Activated naive CD4-positive, alpha-beta T cell treated with anti-CD3 and anti-CD28 coated beads, Interleukin-2, amount 10 ng/mL, durations not matched to agents 7 days and 5 days (primary cell): ENCODE measurements around the gene NECAB2.
A peak's percentile ranks its signal among the peaks of the same experiment; 100 is the strongest.

Experiments
- CTCF ChIA-PET: fragments of 350-600 bp; sonication (Branson Sonifier 250); formaldehyde crosslinking; loops from one replicate; lab custom pipeline; 2021; ENCODE audit warnings: antibody characterized with exemption; lab: Charles Lee
- DNase-seq: peaks from one replicate; pipeline ENCODE4 v3.0.0-alpha.2; 2020
- H3K27ac Mint-ChIP-seq: one replicate; pipeline ENCODE4 v1.8.0; 2021; ENCODE audit warnings: mild to moderate bottlenecking, moderate library complexity, mixed read lengths
- H3K27me3 Mint-ChIP-seq: one replicate; pipeline ENCODE4 v1.8.0; 2021; ENCODE audit warnings: mild to moderate bottlenecking, mixed read lengths
- H3K36me3 Mint-ChIP-seq: one replicate; pipeline ENCODE4 v1.8.0; 2021; ENCODE audit warnings: mixed read lengths
- H3K4me1 Mint-ChIP-seq: one replicate; pipeline ENCODE4 v1.8.0; 2021; ENCODE audit warnings: mixed read lengths
- H3K4me3 Mint-ChIP-seq: one replicate; pipeline ENCODE4 v1.8.0; 2021; ENCODE audit warnings: mild to moderate bottlenecking, moderate library complexity, mixed read lengths
- H3K9me3 Mint-ChIP-seq: one replicate; pipeline ENCODE4 v1.8.0; 2021; ENCODE audit warnings: mixed read lengths

NECAB2 gene

DNA sequence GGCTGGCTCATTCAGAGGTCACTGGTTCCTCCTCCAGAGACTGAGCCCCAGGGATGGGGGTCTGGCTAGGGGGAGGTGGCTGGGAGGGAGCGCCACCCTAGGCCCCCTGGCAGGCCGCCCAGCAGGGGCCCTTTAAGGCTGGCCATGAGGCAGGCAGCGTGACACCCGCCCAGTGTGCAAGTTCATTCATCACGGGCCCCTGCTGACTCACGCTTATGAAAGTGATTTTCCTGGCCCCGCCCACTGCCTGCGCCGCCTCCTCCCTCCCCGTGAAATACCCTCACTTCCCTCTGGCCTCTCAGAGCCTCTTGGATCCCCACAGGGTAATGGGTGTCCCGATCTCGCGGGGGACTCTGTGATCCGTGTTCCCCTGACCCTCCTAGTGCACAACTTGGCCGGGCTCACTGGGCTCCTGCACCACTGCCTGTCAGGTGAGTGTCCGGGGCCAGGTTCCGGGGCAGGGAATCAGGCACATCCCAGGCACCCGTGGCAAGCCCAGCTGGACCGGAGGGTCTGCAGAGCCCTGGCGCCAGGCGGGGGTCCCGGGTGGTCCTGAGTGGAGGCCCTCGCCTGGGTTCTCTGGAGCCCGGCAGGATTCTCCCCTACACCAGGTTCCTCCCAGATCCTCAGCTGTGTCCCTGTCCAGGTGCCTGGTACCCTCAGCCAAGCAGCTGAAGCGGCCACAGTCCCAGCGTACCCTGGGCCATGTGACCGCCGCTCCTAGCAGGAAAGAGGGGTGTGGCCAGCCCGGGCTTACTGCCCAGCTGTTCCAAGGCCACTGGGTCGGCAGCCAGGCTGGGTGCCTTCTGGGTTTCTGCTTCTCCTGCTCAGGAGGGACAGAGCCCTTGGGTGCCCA, 14.9 kb upstream of the NECAB2 start, which contains the start of gene OSGIN1:
OSGIN1 (plus strand) TSS at position 301 of the 856 bp plus-strand sequence. CDS start 4,432 bp downstream, outside the sequence.
- no peak within 1 kb of the TSS for H3K27ac Mint-ChIP-seq
- no peaks in the 10 kb centered on the region for H3K36me3 Mint-ChIP-seq
- peak; percentile 85 for DNase-seq
- H3K4me3 Mint-ChIP-seq = peak within 1 kb of the TSS; percentile 67
- CTCF ChIA-PET = interaction anchor here (0.9 to 5.8 kb wide), 14 partner anchors 9 to 234 kb away, joined by 3 to 54 read pairs (median 4); partner anchors contain the start of gene TAF1C
- peaks cover 5% of the 10 kb centered on the region for H3K9me3 Mint-ChIP-seq
- H3K27me3 Mint-ChIP-seq = peaks cover 43% of the 10 kb centered on the region
- H3K4me1 Mint-ChIP-seq = peaks cover 20% of the 10 kb centered on the region

GRCh38 chr16:83953796-83954576, 14.1 kb upstream of the NECAB2 start:
- Mint-ChIP-seq H3K36me3 (no peaks in the 10 kb centered on the region), H3K9me3 (peaks cover 5% of the 10 kb centered on the region), H3K27me3 (peaks cover 43% of the 10 kb centered on the region), H3K4me1 (peaks cover 20% of the 10 kb centered on the region), H3K4me3 (peak overlapping the region; percentile 64), H3K27ac (no peak overlapping the region)
- peak; percentile 52 for DNase-seq
- CTCF ChIA-PET = interaction anchor here (0.9 to 5.8 kb wide), 15 partner anchors 8 to 233 kb away, joined by 3 to 54 read pairs (median 4); partner anchors contain the start of gene TAF1C

GRCh38 chr16:83954577-83955016, 13.4 kb upstream of the NECAB2 start:
- DNase-seq = no peak
- CTCF ChIA-PET = interaction anchor here (1.0 to 5.8 kb wide), 10 partner anchors 16 to 232 kb away, joined by 3 to 54 read pairs (median 4); partner anchors contain the start of gene TAF1C

GRCh38 chr16:83955218-83956130, 12.6 kb upstream of the NECAB2 start:
- no peak for DNase-seq
- H3K27ac Mint-ChIP-seq = no peak overlapping the region
- no peak overlapping the region for H3K4me3 Mint-ChIP-seq
- peaks cover 20% of the 10 kb centered on the region for H3K4me1 Mint-ChIP-seq
- peaks cover 2% of the 10 kb centered on the region for H3K9me3 Mint-ChIP-seq
- no peaks in the 10 kb centered on the region for H3K36me3 Mint-ChIP-seq
- peaks cover 43% of the 10 kb centered on the region for H3K27me3 Mint-ChIP-seq
- CTCF ChIA-PET = interaction anchor here (1.0 to 5.8 kb wide), 4 partner anchors 58 to 109 kb away, joined by 3 to 54 read pairs (median 20); no protein-coding TSS in a partner anchor

More at GRCh38 chr16:83954577-83955016, 13.4 kb upstream of the NECAB2 start:
- Mint-ChIP-seq H3K9me3 (peaks cover 5% of the 10 kb centered on the region), H3K27me3 (peaks cover 43% of the 10 kb centered on the region), H3K4me3 (no peak overlapping the region), H3K36me3 (no peaks in the 10 kb centered on the region), H3K27ac (no peak overlapping the region), H3K4me1 (peaks cover 20% of the 10 kb centered on the region)

GRCh38 chr16:83956336-83957289, 11.4 kb upstream of the NECAB2 start:
- Mint-ChIP-seq H3K27ac (no peak overlapping the region), H3K36me3 (no peaks in the 10 kb centered on the region), H3K4me3 (no peak overlapping the region), H3K27me3 (peaks cover 43% of the 10 kb centered on the region), H3K9me3 (no peaks in the 10 kb centered on the region), H3K4me1 (peaks cover 20% of the 10 kb centered on the region)
- CTCF ChIA-PET = interaction anchor here (0.6 to 5.8 kb wide), 24 partner anchors 9 to 549 kb away, joined by 3 to 54 read pairs (median 4); partner anchors contain the start of gene TAF1C
- DNase-seq = peak; percentile 86

GRCh38 chr16:83957296-83957855, 10.7 kb upstream of the NECAB2 start:
- Mint-ChIP-seq H3K36me3 (no peaks in the 10 kb centered on the region), H3K27ac (no peak overlapping the region), H3K4me3 (no peak overlapping the region), H3K4me1 (peaks cover 19% of the 10 kb centered on the region), H3K9me3 (no peaks in the 10 kb centered on the region), H3K27me3 (peaks cover 43% of the 10 kb centered on the region)
- DNase-seq = no peak
- CTCF ChIA-PET = interaction anchor here (0.8 to 5.8 kb wide), 22 partner anchors 10 to 548 kb away, joined by 3 to 54 read pairs (median 4); partner anchors contain the start of gene TAF1C

GRCh38 chr16:83958137-83958845, 9.8 kb upstream of the NECAB2 start:
- DNase-seq = no peak
- Mint-ChIP-seq H3K4me3 (no peak overlapping the region), H3K36me3 (no peaks in the 10 kb centered on the region), H3K27me3 (peaks cover 35% of the 10 kb centered on the region), H3K9me3 (no peaks in the 10 kb centered on the region), H3K4me1 (peaks cover 11% of the 10 kb centered on the region), H3K27ac (no peak overlapping the region)
- CTCF ChIA-PET = interaction anchor here (0.8 to 5.8 kb wide), 7 partner anchors 11 to 350 kb away, joined by 3 to 54 read pairs (median 8); partner anchors contain the start of gene TAF1C

- Mint-ChIP-seq H3K4me3 (no peak overlapping the region), H3K27ac (no peak overlapping the region), H3K4me1 (peaks cover 8% of the 10 kb centered on the region), H3K27me3 (peaks cover 28% of the 10 kb centered on the region), H3K9me3 (no peaks in the 10 kb centered on the region), H3K36me3 (no peaks in the 10 kb centered on the region)
- DNase-seq = no peak
- CTCF ChIA-PET = interaction anchor here (1.3 kb wide), 1 partner anchor 11 kb away, joined by 4 read pairs; no protein-coding TSS in a partner anchor
Observed at GRCh38 chr16:83958846-83959565, 9.0 kb upstream of the NECAB2 start.

DNA sequence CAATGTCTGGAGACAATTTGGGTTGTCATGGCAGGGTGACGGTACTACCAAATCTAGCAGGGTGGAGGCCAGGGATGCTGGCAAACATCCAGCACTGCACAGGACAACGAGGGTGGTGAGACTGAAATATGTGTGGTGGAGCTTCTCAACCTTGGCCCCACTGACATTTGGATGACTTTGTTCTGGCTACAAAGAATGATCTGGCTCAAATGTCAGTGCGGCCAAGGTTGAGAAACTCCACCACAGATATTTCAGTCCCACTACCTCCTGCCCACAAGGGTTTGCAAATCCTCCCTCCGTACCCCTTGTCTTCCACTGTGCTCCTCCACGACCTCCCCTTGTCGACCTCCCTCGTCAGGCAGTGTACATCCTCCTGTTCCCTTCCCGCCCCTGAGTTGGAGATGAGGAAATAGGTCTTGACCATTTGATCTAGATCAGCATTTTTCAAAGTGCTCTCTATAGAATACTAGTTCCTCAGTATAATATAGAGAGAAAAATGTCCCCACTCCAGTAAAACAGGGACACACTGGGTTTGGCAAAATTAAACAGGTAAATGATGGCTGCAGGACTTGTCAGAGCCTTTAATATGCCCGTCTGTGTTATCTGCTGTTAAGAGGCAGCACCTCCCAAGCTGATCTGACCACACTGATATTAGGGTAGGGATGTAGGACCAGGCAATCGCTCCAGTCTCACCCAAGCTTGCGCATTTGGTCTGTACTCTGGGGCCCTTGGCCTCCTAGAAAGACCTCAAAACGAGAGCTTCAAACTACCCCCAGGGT, 8.2 kb upstream of the NECAB2 start:
- DNase-seq = no peak
- no peaks in the 10 kb centered on the region for H3K9me3 Mint-ChIP-seq

GRCh38 chr16:83960521-83961249, 7.4 kb upstream of the NECAB2 start:
- DNase-seq = no peak
- no peaks in the 10 kb centered on the region for H3K36me3 Mint-ChIP-seq
- no peak overlapping the region for H3K27ac Mint-ChIP-seq
- H3K27me3 Mint-ChIP-seq = peaks cover 14% of the 10 kb centered on the region
- H3K4me1 Mint-ChIP-seq = no peaks in the 10 kb centered on the region
- H3K9me3 Mint-ChIP-seq = no peaks in the 10 kb centered on the region
- CTCF ChIA-PET = interaction anchor here (1.1 to 1.4 kb wide), 2 partner anchors 34 to 69 kb away, joined by 3 to 5 read pairs; no protein-coding TSS in a partner anchor
- H3K4me3 Mint-ChIP-seq = no peak overlapping the region

More for the DNA sequence above, 8.2 kb upstream of the NECAB2 start:
- H3K36me3 Mint-ChIP-seq = no peaks in the 10 kb centered on the region
- H3K27me3 Mint-ChIP-seq = peaks cover 20% of the 10 kb centered on the region
- no peak overlapping the region for H3K27ac Mint-ChIP-seq
- H3K4me3 Mint-ChIP-seq = no peak overlapping the region
- no peaks in the 10 kb centered on the region for H3K4me1 Mint-ChIP-seq
- CTCF ChIA-PET = interaction anchor here (1.1 to 1.3 kb wide), 2 partner anchors 10 to 68 kb away, joined by 3 to 4 read pairs; no protein-coding TSS in a partner anchor
